Measurements from ENCODE around the gene PEX7.
"Not testable (repeated sequence)": the region's sequence is repeated elsewhere in the genome, so short reads cannot be mapped to it uniquely, and the experiment has no call there.

The PEX7 gene

DNA sequence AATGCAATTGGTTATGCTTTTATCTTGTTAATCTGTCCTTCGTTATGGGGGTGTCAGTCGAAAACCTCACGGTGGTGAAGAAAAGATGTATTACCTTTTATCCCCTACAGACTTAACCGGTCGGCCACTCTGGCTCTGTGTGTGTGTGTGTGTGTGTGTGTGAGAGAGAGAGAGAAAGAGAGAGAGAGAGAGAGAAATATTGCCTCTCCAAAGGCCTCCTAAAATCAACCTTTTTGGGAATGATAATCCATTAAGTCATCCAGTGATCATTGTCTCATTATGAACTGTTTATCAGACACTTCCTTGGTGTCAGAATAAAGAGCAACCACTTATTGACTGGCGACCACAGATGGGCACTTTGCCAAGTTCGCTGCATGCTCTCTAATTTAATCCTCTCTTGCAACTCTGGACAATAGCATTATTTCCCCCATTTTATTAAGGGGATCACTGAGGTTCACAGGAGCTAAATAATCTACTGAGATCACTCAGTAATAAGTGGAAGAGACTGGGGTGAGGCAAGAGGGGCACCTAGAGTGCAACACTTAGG lies 130.4 kb downstream of the PEX7 start:
- DNase-seq (ENCODE audit: low read depth): no peak

- no peak for DNase-seq (ENCODE audit: low read depth)
Measured at GRCh38 chr6:136955123-136955522, 132.7 kb downstream of the PEX7 start.

DNA sequence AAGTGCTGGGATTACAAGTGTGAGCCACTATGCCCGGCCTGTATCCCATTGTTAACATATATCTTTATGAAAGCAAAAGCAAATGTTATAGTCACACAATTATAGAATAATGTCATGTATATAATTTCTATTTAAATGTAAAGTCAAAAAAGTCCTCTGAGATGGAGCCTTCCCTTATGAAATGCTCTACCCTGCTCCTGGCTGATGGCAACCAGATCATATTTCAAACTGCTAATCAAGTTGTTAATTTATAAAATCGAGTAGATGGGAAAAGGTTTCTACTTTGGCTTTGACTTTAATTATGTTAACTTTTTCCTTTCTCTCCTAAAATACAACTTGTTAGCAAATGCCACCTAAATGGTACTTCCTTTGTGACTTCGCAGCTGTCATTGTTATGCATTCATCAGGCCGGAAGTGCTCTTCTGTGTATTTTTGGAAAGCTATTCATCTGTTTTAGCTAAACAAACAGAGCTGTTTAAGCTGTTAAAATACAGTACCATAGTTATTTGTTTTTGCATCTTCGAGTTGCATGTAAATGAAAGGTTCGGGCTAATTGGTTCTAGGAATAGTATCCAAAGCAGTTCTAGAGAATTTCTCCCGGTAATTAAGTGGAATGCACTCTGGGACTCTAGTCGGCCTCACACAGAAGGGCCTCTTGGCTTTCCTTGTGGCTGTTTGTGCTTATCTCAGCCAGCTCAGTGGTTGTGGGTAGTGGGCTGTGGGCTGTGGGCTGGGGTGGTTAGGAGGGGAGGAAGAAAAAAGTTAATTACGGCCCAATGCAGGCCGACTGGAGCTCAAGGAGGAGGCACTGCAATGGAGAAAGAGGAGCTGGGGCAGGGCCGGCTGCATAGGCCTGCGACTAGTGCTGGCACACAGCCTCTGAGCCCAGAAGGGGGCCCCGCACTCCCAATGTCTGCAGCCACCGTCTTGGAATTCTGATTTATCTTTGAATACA lies 134.5 kb downstream of the PEX7 start:
- no peak for DNase-seq (ENCODE audit: low read depth)

DNA sequence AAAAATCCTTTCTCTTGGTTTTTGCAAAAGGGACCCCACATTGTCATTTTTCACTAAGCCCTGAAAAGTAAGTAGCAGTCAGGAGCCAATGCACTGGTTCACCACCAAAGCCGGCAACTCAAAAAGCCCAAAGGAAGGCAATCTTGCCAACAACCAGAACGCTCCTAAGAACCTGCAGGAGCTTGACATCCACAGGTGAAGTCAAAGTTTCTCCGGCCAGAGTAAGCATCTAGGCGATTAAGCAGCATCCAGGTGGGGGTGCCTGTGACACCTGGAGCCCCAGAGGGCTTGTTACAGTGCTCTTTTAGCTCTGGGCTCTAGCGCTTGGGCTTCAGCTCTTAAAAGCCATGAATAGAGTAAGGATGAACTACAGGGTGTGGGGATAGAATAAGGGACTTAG lies 135.8 kb downstream of the PEX7 start:
- DNase-seq (ENCODE audit: low read depth): no peak

DNA sequence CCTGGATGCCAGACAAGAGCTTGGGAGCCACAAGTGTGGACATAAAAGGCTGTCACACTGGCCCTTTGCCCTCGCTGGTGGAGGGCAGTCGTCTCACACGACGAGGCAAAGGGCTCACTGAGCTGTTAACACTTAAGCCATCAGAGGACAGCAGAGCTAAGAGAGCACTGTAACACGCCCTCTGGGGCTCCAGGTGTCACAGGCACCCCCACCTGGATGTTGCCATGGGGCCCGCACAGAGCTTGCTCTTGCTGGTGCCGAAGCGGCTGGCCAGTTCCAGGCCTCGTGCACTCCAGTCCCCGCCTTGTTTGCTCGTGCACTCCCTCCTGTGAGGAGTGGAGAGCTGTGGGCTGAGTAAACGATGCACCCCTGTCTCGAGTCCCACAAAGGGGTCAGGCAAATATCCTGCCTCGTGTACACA lies 137.1 kb downstream of the PEX7 start:
- DNase-seq (ENCODE audit: low read depth): no peak

DNA sequence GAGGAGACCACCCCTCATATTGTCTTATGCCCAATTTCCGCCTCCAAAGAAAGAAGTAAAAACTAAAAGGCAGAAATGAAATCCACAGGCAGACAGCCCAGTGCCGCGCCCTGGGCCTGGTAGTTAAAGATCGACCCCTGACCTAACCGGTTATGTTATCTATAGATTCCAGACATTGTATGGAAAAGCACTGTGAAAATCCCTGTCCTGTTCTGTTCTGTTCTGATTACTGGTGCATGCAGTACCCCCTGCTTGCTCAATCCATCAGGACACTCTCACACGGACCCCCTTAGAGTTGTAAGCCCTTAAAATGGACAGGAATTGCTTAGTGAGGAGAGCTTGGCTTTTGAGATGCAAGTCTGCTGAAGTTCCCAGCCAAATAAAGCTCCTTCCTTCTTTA lies 137.5 kb downstream of the PEX7 start:
- DNase-seq (ENCODE audit: low read depth): not testable (repeated sequence)

GRCh38 chr6:136960781-136961180 lies 138.4 kb downstream of the PEX7 start:
- DNase-seq (ENCODE audit: low read depth): no peak

DNA sequence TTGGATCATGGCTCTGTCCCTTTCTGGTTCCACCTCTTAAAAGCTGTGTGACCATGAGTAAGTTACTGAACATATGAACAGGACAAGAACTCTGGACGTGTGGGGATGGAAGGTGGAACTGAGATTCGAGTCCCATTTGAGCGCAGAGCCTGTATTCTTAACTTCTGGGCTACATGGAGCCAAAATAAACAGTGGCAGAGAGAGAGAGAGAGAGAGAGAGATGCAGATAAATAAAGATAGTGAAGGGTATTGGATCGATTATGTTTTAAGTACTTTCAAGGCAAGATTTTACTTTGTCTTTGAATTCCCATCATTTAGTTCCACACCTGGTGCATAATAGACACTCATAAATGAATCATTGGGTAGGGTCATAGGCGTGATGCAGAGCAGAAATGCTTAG lies 139.5 kb downstream of the PEX7 start:
- no peak for DNase-seq (ENCODE audit: low read depth)

DNA sequence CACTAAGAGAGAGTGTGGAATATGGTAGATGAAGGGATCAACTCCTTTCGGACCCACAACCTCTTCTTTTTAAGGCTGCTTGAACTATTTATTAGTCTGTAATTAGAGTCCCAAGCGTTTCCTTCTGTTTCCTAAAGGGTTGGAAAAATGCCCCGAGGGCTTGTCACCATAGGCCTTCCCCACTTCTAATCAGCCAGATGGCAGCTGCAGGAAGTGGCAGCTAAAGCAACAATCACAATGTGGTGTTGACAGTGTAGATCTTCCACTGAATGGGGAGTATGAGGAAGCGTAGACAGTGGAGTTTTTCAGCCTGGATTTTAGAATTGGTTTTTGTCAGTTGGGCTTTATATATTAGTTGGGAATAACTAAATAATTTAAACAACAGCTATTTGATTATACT lies 140.3 kb downstream of the PEX7 start:
- no peak for DNase-seq (ENCODE audit: low read depth)

DNA sequence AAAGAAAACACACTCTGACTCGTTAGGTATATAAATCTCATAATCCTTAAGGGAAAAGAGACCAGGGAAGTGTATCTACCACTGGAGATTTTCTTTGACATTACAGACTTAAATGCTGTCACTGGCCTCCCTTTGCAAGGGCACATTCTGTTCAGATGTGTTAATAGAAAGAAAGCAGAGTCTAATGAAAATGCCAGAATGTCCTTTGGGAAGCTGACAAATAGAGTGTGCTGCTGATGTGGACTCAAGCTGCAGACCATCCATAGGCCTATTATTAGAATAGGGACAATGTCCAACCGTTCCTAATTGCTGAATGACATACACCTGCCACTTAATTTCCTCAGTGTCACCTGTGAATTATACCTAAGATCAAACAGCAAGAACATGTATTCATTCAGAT lies 140.9 kb downstream of the PEX7 start:
- DNase-seq (ENCODE audit: low read depth): no peak

All from stimulated activated CD8-positive, alpha-beta memory T cell treated with anti-CD3 and anti-CD28 coated beads, Interleukin-7, amount 100 ng/mL, for 24 hours (primary cell).